Prostate gland (tissue), 2 donors: ENCODE measurements around the gene AFDN.

Experiments
- CTCF ChIP-seq, 4 experiments: fragments of 200-600 bp in 2 of 4; fragments of 450-650 bp in 2 of 4; sonication (generic) in 2 of 4; IDR thresholded peaks; 1 replicate in 3 of 4; 2 replicates in 1 of 4; pipeline ENCODE4 v1.5.1; 2016 to 2019; ENCODE audit warnings: antibody characterized with exemption in 4 of 4, mild to moderate bottlenecking in 2 of 4, moderate library complexity in 2 of 4
- POLR2A ChIP-seq: fragments of 450-650 bp; IDR thresholded peaks from one replicate; pipeline ENCODE4 v1.6.1; 2016; ENCODE audit warnings: antibody characterized with exemption, mild to moderate bottlenecking

GRCh38 chr6:167840160-167840525, 13.4 kb downstream of the AFDN start:
- TF ChIP-seq POLR2A: no peak
- TF ChIP-seq CTCF (IDR thresholded peaks at IDR 0.05): no peak
